ENCODE measurements around the gene DPPA3.
A peak's percentile ranks its signal among the peaks of the same experiment; 100 is the strongest.

The DPPA3 gene

DNA sequence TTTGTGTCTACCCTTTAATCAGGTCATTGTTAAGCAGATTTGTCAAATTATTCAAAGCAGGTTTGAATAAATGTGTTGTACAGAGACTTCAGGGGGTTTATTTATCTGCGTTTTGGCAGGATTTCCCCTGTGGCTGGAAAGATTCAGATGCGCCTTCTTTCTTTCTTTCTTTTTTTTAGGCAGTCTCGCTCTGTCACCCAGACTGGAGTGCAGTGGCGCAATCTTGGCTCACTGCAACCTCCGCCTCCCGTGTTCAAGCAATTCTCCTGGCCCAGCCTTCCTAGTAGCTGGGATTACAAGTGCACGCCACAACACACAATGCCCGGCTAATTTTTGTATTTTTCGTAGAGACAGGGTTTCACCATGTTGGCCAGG is 47.5 kb downstream of the DPPA3 start:
- Histone ChIP-seq H3K9ac (ENCODE audit: low read length) (no peak overlapping the region), H3K4me1 (ENCODE audit: control insufficient read depth, insufficient read depth, low read length) (peaks cover 19% of the 10 kb centered on the region), H3K27ac (ENCODE audit: low read depth, low read length) (peak overlapping the region; percentile 86), H3K36me3 (ENCODE audit: control insufficient read depth, insufficient read depth, low read length) (no peaks in the 10 kb centered on the region), H3K9me3 (ENCODE audit: control insufficient read depth, insufficient read depth, low read depth, low read length) (no peaks in the 10 kb centered on the region), H3K27me3 (ENCODE audit: control insufficient read depth, insufficient read depth, low read length) (no peaks in the 10 kb centered on the region), H3K4me3 (ENCODE audit: low read depth, low read length) (peak overlapping the region; percentile 27)

Measured in HUES6 (cell line).